GM19328 (cell line): Measurements from ENCODE around the gene TMEM260.
"Not testable (repeated sequence)": the region's sequence is repeated elsewhere in the genome, so short reads cannot be mapped to it uniquely, and the experiment has no call there.

Experiments used
- ATAC-seq: cut with Tn5 transposase; IDR thresholded peaks from one replicate; pipeline ENCODE4 v1.9.1; 2021; ENCODE audit warnings: mild to moderate bottlenecking, moderate library complexity; ENCODE audit not compliant: unreplicated experiment

Gene TMEM260

DNA sequence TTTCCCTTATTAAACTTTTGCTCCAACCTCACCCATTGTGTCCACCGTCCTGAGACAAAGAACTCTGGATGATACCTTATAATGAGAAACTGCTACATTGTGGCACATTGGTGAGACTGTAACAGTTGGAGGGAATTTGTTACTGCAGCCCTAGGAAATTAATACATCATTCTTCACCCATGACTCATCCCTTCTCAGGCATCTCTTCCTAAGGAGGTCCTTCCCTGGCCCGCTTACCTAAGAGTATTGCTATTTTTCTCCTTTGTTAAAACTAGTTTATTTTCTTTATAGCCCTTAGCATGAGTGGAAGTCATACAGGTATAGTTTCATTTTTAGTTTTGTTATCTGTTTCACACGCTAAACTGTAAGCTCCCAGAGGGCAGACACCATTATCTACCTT lies 87.1 kb downstream of the TMEM260 start:
- no peak for ATAC-seq

DNA sequence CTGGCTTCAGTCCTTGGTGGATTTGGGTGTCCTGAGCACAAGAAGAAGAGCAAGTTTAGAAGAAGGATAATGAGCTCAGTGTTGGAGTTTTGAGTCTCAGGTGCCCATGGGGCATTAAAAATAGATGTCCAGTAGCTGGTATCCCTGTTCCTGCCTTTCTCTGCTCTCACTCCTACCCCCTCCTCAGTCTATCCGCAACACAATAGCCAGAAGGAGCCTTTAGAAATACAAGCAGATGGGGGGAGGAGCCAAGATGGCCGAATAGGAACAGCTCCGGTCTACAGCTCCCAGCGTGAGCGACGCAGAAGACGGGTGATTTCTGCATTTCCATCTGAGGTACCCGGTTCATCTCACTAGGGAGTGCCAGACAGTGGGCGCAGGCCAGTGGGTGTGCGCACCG lies 87.7 kb downstream of the TMEM260 start:
- not testable (repeated sequence) for ATAC-seq

DNA sequence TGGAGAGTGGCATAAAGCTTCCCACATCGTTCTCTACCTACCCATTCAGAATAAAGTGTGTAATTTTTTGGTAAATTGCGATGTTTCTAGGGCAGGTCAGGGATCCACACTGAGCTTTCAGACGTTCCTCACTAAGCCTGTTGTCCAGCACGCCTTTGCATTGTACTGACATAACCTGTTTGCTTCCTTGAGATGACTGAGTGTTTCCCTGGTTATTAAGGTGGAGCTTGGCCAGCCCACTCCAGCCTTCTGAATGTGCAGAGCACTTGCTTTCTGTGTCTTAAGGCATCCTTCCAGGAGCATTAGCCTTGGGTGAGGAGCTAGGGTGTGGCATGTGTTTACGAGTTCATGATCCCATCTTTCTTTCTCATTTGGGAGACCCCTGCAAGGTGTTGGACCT lies 96.4 kb downstream of the TMEM260 start:
- ATAC-seq: no peak

DNA sequence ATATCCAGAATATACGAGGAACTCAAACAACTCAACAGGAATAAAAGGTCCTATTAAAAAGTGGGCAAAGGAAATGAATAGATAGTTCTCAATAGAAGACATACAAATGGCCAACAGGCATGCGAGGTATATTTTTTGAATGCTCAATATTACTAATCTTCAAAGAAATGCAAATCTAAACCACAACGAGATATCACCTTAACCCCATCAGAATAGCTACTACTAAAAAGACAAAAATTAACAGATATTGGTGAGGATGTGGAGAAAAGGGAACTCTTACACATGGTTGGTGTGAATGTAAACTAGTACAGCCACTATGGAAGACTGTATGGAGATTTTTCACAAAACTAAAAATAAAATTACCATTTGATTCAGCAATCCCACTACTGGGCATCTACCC lies 99.2 kb downstream of the TMEM260 start:
- ATAC-seq: no peak

DNA sequence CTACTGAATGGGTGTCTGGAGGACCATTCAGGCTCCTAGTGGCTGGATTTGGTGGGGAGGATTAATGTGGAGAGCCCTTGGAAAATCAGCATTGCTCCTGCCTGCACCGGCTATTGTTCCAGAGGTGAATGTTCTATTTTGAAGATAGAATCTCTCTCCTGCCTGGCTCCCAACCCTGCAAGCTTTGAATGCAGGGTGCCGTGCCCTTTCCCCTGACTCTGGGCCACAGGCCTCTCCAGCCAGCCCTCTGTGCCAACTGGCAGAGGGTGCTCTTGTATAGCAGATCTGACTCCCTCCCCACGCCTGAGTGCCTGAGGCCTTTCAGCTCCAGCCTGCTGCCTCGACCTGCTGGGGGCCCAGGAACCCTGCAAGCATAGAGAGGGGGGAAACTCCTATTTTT lies 106.8 kb downstream of the TMEM260 start:
- no peak for ATAC-seq

DNA sequence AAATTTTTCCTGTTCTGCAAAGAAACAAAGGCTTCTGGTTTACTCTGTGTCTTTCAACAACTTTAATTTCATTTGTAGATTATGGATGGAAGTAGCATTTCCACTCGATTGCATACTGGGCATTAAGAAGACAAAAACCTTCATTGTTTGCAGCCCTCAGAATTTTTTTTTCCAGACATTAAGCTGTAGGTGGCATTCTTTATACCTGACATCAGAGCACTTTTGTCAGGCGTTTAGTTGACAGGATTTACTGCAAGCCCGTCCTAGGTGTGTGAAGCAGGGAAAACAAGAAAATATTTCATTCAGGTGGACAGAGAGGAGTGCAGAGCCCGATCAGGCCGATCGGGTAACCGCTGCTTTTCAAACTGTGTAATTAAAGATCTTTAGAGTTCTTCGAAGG lies 107.5 kb downstream of the TMEM260 start:
- no peak for ATAC-seq

DNA sequence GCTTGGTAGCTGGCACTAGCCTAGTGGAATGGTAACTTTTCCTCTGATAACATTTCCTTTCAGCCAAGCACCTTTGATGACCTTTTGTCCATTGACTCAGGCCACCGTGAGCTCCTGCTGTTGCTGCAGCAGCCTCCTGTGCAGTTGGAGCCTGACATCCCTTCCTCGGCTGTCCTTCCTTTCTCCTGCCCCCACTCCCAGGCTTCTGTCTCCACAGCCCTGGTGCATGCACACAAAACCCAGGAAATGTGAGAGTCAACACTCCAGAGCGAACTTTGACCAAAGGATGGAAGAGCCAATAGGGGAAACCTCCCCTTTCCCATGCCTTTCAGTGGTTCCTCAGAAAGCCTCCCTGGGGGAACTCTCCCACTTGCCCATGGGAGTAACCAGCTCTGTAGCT lies 115.0 kb downstream of the TMEM260 start:
- no peak for ATAC-seq

DNA sequence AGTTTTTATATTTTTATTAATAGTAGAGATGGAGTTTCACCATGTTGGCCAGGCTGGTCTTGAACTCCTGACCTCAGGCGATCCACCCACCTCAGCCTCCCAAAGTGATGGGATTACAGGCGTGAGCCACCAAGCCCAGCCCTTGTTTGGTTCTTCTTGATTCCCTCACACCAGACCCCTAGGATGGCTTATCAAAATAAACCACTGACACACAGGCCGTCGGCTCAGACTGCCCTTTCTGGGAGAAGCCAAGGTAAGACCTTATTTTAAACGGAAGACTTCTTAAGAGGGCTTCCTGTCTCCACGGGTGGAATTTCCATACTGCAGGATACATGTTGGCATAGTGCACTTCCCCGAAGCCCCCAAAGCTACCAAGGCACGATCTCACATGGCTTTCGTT lies 115.6 kb downstream of the TMEM260 start:
- not testable (repeated sequence) for ATAC-seq
